ENCODE results near the gene CYGB.

DNA sequence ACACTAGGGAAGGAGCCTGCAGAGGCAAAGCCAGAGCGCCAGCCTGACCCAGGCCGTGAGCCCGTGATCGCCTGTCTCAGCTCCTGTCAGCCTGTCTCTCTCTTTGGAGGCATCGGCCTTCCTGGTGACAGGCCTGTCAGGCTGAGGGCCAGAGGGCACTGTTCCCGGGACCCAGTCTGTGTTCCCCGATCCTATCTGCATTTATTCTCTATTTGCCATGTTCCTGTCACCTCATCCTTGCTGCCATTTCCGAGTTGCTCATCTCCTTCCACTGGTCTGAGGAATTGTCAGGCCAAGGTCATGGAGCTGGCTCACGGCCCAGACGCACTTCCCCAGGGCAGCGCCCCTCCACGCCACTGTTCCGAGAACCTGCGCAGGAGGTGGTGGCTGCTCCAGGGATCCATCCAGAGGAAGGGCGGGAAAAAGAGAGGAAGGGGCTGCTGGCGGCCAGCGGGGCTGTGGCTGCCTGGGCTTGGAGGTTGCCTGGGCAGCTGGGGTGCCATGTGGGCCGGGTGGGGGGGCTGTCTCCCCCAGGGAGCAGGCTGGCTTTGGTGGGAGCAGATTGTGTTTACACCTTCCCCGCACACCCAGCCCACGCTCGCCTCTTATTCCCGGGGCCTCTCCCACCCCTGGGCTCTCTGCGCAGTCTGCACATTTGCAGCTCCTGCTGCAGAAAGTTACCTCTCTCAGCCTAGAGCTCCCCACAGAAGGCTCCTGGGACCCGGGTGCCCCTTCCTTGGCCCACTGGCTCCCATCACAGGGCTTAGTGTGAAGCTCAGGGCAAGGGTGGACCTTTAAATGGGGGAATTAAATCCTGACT, 7.2 kb upstream of the CYGB start:
- TF ChIP-seq CTCF (IDR thresholded peaks at IDR 0.05), result no peak
- no peak for TF ChIP-seq POLR2A (IDR thresholded peaks at IDR 0.05)
- TF ChIP-seq POLR2AphosphoS5 (IDR thresholded peaks at IDR 0.05), result no peak
